GM21526 (cell line): ENCODE measurements around the gene ORAI1.
"Not testable (repeated sequence)": the region's sequence is repeated elsewhere in the genome, so short reads cannot be mapped to it uniquely, and the experiment has no call there.

Experiments
- ATAC-seq: cut with Tn5 transposase; IDR thresholded peaks from one replicate; pipeline ENCODE4 v1.9.1; 2021; ENCODE audit warnings: moderate library complexity; ENCODE audit not compliant: unreplicated experiment, low FRiP score

The ORAI1 gene

GRCh38 chr12:121641343-121641630 is 15.0 kb downstream of the ORAI1 start:
- ATAC-seq, result no peak

GRCh38 chr12:121648458-121649028 is 22.2 kb downstream of the ORAI1 start:
- ATAC-seq, result no peak

GRCh38 chr12:121649322-121649721 is 23.0 kb downstream of the ORAI1 start:
- no peak for ATAC-seq

DNA sequence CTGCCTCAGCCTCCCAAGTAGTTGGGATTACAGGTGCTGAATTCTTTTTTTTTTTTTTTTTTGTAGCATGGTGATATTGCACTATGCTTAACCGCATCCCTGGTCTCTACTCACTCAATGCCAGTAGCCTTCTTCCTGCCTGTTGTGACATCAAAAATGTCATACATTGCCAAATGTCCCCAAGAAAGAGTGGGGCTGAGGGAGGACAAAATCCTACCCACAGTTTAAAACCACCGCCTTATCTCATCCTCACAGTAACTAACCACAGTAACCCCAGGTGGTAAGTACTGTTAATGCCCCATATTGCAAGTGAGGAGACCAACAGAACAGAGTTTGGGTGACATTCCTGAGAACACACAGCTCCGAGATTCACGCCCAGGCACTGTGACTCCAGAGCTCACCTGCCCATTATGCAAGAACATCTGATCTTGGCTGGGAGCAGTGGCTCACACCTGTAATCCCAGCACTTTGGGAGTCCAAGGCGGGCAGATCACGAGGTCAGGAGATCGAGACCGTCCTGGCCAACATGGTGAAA is 23.6 kb downstream of the ORAI1 start:
- no peak for ATAC-seq

GRCh38 chr12:121651320-121651719 is 25.0 kb downstream of the ORAI1 start:
- no peak for ATAC-seq

- ATAC-seq, result no peak
These were observed 26.6 kb downstream of the ORAI1 start for GRCh38 chr12:121652767-121653497.

- no peak for ATAC-seq
These were observed 27.7 kb downstream of the ORAI1 start for GRCh38 chr12:121653999-121654398.

DNA sequence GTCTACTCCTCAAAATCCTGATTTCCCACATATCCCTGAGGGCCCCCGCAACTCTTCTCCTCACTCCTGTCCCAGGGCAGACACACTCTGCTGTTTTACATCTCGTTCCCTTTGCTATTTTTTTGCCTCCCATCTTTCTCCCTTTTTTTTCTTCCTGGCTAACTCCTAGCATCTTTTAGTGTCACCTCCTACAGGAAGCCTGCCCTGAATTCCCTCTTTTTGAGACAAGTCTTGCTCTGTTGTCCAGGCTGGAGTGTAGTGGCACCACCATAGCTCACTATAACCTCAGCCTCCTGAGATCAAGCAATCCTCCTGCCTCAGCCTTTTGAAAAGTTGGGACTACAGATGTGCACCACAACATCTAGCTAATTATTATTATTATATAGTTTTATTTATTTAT is 29.8 kb downstream of the ORAI1 start:
- ATAC-seq, result no peak

- ATAC-seq, result no peak
These were observed 31.1 kb downstream of the ORAI1 start for GRCh38 chr12:121657305-121658008.

DNA sequence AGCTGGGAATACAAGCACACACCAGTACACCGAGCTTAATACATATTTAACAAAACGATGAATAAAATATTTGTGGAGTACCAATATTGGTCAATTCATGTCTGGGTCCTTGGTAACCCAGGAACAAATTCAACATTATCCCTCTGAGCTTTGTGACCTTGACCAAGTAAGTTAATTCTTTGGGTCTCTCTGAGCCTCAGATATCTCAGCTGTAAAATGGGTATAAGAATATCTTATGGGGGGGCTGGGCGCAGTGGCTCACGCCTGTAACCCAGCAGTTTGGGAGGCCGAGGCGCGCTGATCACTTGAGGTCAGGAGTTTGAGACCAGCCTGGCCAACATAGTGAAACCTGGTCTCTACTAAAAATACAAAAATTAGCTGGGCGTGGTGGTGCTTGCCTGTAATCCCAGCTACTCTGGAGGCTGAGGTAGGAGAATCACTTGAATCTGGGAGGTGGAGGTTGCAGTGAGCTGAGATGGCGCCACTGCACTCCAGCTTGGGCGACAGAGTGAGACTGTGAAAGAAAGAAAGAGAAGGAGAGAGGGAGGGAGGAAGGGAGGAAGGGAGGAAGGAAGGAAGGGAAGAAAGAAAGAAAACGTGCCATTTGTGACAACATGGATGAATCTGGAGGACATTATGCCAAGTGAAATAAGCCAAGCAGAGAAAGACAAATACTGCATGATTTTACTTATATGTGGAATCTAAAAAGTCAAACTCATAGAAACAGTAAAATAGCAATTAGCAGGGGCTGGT is 35.2 kb downstream of the ORAI1 start:
- ATAC-seq, result not testable (repeated sequence)

DNA sequence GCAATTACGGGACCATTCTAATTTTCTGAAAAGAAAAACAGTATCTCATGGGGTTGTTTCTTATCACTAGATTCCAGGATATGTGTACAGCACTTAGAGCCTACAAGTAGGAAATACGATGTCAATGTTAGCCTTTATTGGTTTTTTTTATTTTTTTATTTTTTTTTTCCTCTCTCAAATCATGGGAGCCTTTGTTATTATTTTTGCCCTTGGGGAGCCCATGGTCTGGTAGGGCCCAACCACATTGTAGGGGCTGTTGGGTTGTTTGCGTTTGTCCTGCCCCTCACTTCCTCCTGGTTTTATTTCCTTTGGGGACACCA is 37.2 kb downstream of the ORAI1 start:
- no peak for ATAC-seq

DNA sequence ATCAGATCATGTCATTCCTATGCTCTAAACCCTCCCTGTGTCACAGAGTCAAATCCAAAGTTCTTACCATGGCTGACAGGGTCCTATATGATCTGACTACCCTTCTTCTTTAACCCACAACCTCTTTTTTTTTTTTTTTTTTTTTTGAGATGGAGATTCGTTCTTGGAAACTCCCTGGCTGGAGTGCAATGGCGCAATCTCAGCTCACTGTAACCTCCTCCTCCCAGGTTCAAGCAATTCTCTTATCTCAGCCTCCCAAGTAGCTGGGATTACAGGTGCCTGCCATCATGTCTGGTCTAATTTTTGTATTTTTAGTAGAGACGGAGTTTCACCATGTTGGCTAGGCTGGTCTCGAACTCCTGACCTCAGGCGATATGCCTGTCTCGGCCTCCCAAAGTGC is 40.5 kb downstream of the ORAI1 start:
- ATAC-seq, result not testable (repeated sequence)

GRCh38 chr12:121668750-121669520 is 42.6 kb downstream of the ORAI1 start:
- no peak for ATAC-seq

- no peak for ATAC-seq
These were observed 43.2 kb downstream of the ORAI1 start, which contains the start of gene MORN3 for GRCh38 chr12:121669521-121669900. Gene MORN3 (minus strand): TSS chr12:121669654. CDS start chr12:121669483, 171 bp downstream.

DNA sequence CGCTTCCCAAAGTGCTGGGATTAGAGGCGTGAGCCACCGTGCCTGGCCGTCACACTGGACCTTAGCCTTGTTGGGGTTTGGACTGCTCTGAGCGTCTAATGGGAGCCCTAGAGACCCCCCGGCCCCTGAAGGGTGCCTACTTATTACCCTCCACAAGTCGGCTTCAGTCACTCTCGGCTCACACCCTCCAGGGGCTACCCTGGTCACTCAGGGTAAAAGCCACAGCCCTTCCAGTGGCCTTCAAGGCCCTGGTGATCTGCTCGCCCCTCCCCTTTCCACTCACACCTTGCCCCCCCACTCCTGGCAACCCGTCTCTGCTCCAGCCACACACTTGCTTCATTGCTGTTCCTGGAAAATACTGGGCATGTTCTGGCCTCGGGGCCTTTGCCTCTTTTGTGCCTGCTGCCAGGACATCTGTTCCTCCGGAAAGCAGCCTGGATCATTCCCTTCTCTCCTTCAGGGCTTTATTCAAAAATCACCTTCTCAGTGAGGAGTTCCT is 46.7 kb downstream of the ORAI1 start:
- no peak for ATAC-seq

- ATAC-seq, result no peak
These were observed 49.9 kb downstream of the ORAI1 start for GRCh38 chr12:121676190-121676589.

GRCh38 chr12:121678305-121678704 is 52.0 kb downstream of the ORAI1 start:
- ATAC-seq, result no peak

DNA sequence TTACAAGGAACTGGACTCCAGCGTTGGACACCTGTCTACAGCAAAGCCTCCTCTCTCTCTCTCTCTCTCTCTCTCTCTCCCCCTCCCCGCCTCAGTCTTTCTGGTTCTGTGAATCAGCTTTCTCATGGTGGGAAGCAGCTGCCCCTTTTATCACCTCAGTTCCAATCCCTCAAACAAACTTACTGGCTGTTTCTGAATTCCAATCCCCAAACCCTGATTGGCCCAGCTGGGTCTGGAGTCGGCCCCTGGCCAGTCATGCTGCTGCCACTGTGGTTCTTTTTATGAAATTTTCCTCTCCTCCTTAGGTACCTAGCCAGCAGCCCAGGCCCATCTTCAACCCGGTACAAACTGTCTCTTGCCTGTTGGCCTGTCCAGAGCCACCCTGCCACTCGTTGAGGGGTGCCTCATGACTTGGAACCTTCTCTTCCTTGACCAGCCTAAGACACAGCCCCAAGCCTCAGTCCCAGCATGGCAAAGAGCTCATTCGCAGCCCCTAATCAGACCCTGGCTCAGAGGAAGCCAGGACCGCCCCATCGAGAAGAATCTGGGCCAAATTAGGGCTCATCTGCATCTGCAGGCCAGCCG is 52.5 kb downstream of the ORAI1 start:
- ATAC-seq, result no peak

DNA sequence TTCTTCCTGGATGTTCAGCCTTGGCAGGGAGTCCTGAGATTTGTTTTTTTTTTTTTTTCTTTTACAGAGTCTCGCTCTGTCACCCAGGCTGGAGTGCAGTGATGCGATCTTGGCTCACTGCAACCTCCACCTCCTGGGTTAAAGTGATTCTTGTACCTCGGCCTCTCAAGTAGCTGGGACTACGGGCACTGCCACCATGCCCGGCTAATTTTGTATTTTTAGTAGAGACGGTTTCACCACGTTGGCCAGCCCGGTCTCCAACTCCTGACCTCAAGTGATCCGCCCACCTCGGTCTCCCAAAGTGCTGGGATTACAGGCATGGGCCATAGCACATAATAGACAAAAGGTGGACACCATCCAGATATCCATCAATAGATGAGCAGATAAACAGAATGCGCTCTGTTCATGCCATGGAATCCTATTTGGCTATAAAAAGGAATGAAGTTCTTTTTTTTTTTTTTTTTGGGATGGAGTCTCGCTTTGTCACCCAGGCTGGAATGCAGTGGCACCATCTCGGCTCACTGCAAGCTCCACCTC is 53.4 kb downstream of the ORAI1 start:
- not testable (repeated sequence) for ATAC-seq

GRCh38 chr12:121688966-121689365 is 62.6 kb downstream of the ORAI1 start:
- no peak for ATAC-seq
